HT1080 (cell line): ENCODE data around the gene AFG1L. TPM values are rescaled to one million over a fixed set of nuclear protein-coding genes. Genes with fewer than 3 reads are reported as not detected.
"Not testable (repeated sequence)": the region's sequence is repeated elsewhere in the genome, so short reads cannot be mapped to it uniquely, and the experiment has no call there.

ENCODE experiments used
- DNase-seq: peaks from one replicate; pipeline ENCODE4 v3.0.0-alpha.2; 2015; ENCODE audit warnings: low read depth
- total RNA-seq: library from RNA; depleted of rRNA; stranded (reverse); fragments of >200 nt; shearing (Covaris generic); gene quantifications from 2 replicates; pipeline ENCODE4 v1.2.3, GENCODE V29; 2014

The AFG1L gene
- total RNA-seq, 1 experiment from 2014 or later, result 8.8 TPM

GRCh38 chr6:108449717-108450116, 154.9 kb downstream of the AFG1L start:
- DNase-seq, result not testable (repeated sequence)

- no peak for DNase-seq
Measured at GRCh38 chr6:108451816-108452215, 157.0 kb downstream of the AFG1L start.

GRCh38 chr6:108452711-108453195, 157.9 kb downstream of the AFG1L start:
- DNase-seq, result peak; percentile 18

- peak; percentile 81 for DNase-seq
Measured at GRCh38 chr6:108453601-108454185, 158.8 kb downstream of the AFG1L start.

- DNase-seq, result no peak
Measured at GRCh38 chr6:108454356-108454755, 159.5 kb downstream of the AFG1L start.

- DNase-seq, result no peak
Measured at GRCh38 chr6:108455688-108456087, 160.8 kb downstream of the AFG1L start.

- DNase-seq, result no peak
Measured at GRCh38 chr6:108463784-108464183, 168.9 kb downstream of the AFG1L start.

GRCh38 chr6:108464418-108465097, 169.7 kb downstream of the AFG1L start:
- peak; percentile 39 for DNase-seq

- DNase-seq, result no peak
Measured at GRCh38 chr6:108465098-108465495, 170.2 kb downstream of the AFG1L start.

- DNase-seq, result no peak
Measured at GRCh38 chr6:108468346-108468745, 173.5 kb downstream of the AFG1L start.

GRCh38 chr6:108469316-108469715, 174.5 kb downstream of the AFG1L start:
- no peak for DNase-seq

GRCh38 chr6:108473197-108473596, 178.3 kb downstream of the AFG1L start:
- DNase-seq, result no peak

- DNase-seq, result no peak
Measured at GRCh38 chr6:108476376-108476775, 181.5 kb downstream of the AFG1L start.

- DNase-seq, result no peak
Measured at GRCh38 chr6:108476847-108477430, 182.1 kb downstream of the AFG1L start.

GRCh38 chr6:108482559-108482958, 187.7 kb downstream of the AFG1L start:
- no peak for DNase-seq

GRCh38 chr6:108484016-108484415, 189.2 kb downstream of the AFG1L start:
- no peak for DNase-seq

GRCh38 chr6:108489699-108490098, 194.8 kb downstream of the AFG1L start:
- DNase-seq, result no peak

GRCh38 chr6:108492131-108492766, 197.4 kb downstream of the AFG1L start:
- DNase-seq, result peak; percentile 14

- DNase-seq, result no peak
Measured at GRCh38 chr6:108494434-108494833, 199.6 kb downstream of the AFG1L start.

GRCh38 chr6:108497883-108498282, 203.0 kb downstream of the AFG1L start:
- DNase-seq, result peak; percentile 40

GRCh38 chr6:108501559-108501958, 206.7 kb downstream of the AFG1L start:
- peak; percentile 40 for DNase-seq

GRCh38 chr6:108502832-108503231, 208.0 kb downstream of the AFG1L start:
- DNase-seq, result no peak
